SK-N-MC (cell line): Measurements from ENCODE around the gene TMEM175.

Experiments used
- EZH2 ChIP-seq: fragments of 200-600 bp; sonication (generic); IDR thresholded peaks from one replicate; pipeline ENCODE4 v1.6.1; 2017; ENCODE audit warnings: antibody characterized with exemption
- FOXP2 ChIP-seq: optimal IDR thresholded peaks from 2 replicates; pipeline ENCODE3; 2011; ENCODE audit warnings: mild to moderate bottlenecking, moderate library complexity; ENCODE audit not compliant: insufficient read depth; ENCODE audit errors: extremely low read length, control extremely low read depth
- POLR2AphosphoS5 ChIP-seq: IDR thresholded peaks from 2 replicates; pipeline ENCODE4 v1.6.1; 2012; ENCODE audit warnings: mild to moderate bottlenecking, low read depth, low read length, borderline replicate concordance

- TF ChIP-seq EZH2 = no peak
- no peak for TF ChIP-seq FOXP2
- no peak for TF ChIP-seq POLR2AphosphoS5
These were observed 18.1 kb downstream of the TMEM175 start for GRCh38 chr4:950136-951020.
